Keratinocyte (primary cell): ENCODE measurements around the gene PLCL1. TPM values are rescaled to one million over a fixed set of nuclear protein-coding genes. Genes with fewer than 3 reads are reported as not detected.

Experiments used
- DNase-seq: peaks from one replicate; pipeline ENCODE4 v3.0.0-alpha.2; 2011; ENCODE audit warnings: low read depth, missing footprints, low spot score
- FAIRE-seq: peaks from 2 replicates; lab custom pipeline; 2011; peaks lifted over from hg19 to GRCh38; lab: Jason Lieb, UNC
- H2AFZ ChIP-seq: 2 replicates; pipeline ENCODE4 v1.6.0; 2012; ENCODE audit warnings: low read length, control low read depth, inconsistent platforms; ENCODE audit not compliant: control insufficient read depth
- H3K27ac ChIP-seq: 2 replicates; pipeline ENCODE4 v1.5.1; 2011; ENCODE audit warnings: low read length; ENCODE audit not compliant: control insufficient read depth, insufficient read depth
- H3K27me3 ChIP-seq: 3 replicates; pipeline ENCODE4 v1.6.0; 2011; ENCODE audit warnings: low read length; ENCODE audit not compliant: control insufficient read depth, insufficient read depth; ENCODE audit errors: extremely low read depth
- H3K36me3 ChIP-seq, 2 experiments: 2 replicates in 1 of 2; 3 replicates in 1 of 2; pipeline ENCODE4 v1.5.1; 2011; ENCODE audit warnings: low read length in 2 of 2, mild to moderate bottlenecking in 1 of 2; ENCODE audit not compliant: control insufficient read depth in 2 of 2, insufficient read depth in 2 of 2; ENCODE audit errors: extremely low read depth in 1 of 2
- H3K4me1 ChIP-seq: 3 replicates; pipeline ENCODE4 v1.5.1; 2011; ENCODE audit warnings: low read length; ENCODE audit not compliant: control insufficient read depth, insufficient read depth; ENCODE audit errors: extremely low read depth
- H3K4me2 ChIP-seq: 3 replicates; pipeline ENCODE4 v1.6.0; 2011; ENCODE audit warnings: low read depth, low read length; ENCODE audit not compliant: control insufficient read depth, insufficient read depth; ENCODE audit errors: extremely low read depth
- H3K4me3 ChIP-seq, 3 experiments: fragments of 200-600 bp in 1 of 3; sonication (generic) in 1 of 3; 2 replicates in 2 of 3; 3 replicates in 1 of 3; pipeline ENCODE4 v1.5.1; 2011 to 2016; ENCODE audit warnings: low read length in 3 of 3, mild to moderate bottlenecking in 3 of 3, control low read depth in 2 of 3, inconsistent platforms in 1 of 3, low read depth in 1 of 3, mixed read lengths in 1 of 3, mixed run types in 1 of 3, moderate library complexity in 1 of 3; ENCODE audit not compliant: control insufficient read depth in 2 of 3, insufficient read depth in 2 of 3; ENCODE audit errors: extremely low read depth in 1 of 3
- H3K79me2 ChIP-seq: 2 replicates; pipeline ENCODE4 v1.6.0; 2012; ENCODE audit warnings: low read length; ENCODE audit not compliant: control insufficient read depth, insufficient read depth
- H3K9ac ChIP-seq: 3 replicates; pipeline ENCODE4 v1.6.0; 2011; ENCODE audit warnings: low read length; ENCODE audit not compliant: control insufficient read depth, insufficient read depth; ENCODE audit errors: extremely low read depth
- H3K9me1 ChIP-seq: 3 replicates; pipeline ENCODE4 v1.6.0; 2011; ENCODE audit warnings: low read length; ENCODE audit not compliant: control insufficient read depth, insufficient read depth; ENCODE audit errors: extremely low read depth
- H3K9me3 ChIP-seq: 2 replicates; pipeline ENCODE4 v1.5.1; 2012; ENCODE audit warnings: low read depth, low read length; ENCODE audit not compliant: control insufficient read depth
- H4K20me1 ChIP-seq: 3 replicates; pipeline ENCODE4 v1.6.0; 2011; ENCODE audit warnings: low read length; ENCODE audit not compliant: control insufficient read depth, insufficient read depth; ENCODE audit errors: extremely low read depth
- CTCF ChIP-seq, 3 experiments: IDR thresholded peaks in 1 of 3; conservative IDR thresholded peaks in 1 of 3; optimal IDR thresholded peaks in 1 of 3; 2 replicates in 2 of 3; 3 replicates in 1 of 3; pipeline versions ENCODE3 to v1.5.1; 2011; ENCODE audit warnings: low read length in 3 of 3, mild to moderate bottlenecking in 3 of 3, moderate library complexity in 2 of 3, control low read depth in 1 of 3, inconsistent platforms in 1 of 3; ENCODE audit not compliant: insufficient read depth in 2 of 3; ENCODE audit errors: extremely low read depth in 1 of 3
- EZH2 ChIP-seq: IDR thresholded peaks from one replicate; pipeline ENCODE4 v1.6.1; 2012; ENCODE audit warnings: inconsistent platforms, mild to moderate bottlenecking, low read length, moderate library complexity
- dilution Hi-C: fragments of 300-500 bp; cut with MboI; formaldehyde crosslinking; loops from one replicate; pipeline ENCODE4 v1.7.0; 2020; ENCODE audit warnings: low sequenced_read_pairs; ENCODE audit not compliant: extremely low pct_ligation_motif_present
- polyA plus RNA-seq, 5 experiments: library from polyadenylated mRNA; depleted of rRNA in 3 of 5; stranded (reverse) in 3 of 5; stranded (forward) in 1 of 5; unstranded in 1 of 5; fragments of >200 nt; gene quantifications; 1 replicate in 1 of 5; 2 replicates in 3 of 5; 3 replicates in 1 of 5; pipeline versions ENCODE4 v1.2.1 to v1.2.3, GENCODE V29; 2011 to 2012; ENCODE audit warnings: missing spikeins in 2 of 5, low read depth in 1 of 5, low replicate concordance in 1 of 5

PLCL1 gene
- polyA plus RNA-seq, 1 donor (not counting 4 experiments of a cell fraction or from before 2014, with no cell fraction given) = 0.01 TPM

- H3K9me1 ChIP-seq = no peaks in the 10 kb centered on the region
- H4K20me1 ChIP-seq = no peaks in the 10 kb centered on the region
- FAIRE-seq = no peak
- no peaks in the 10 kb centered on the region for H3K79me2 ChIP-seq
- H3K36me3 ChIP-seq = no peaks in the 10 kb centered on the region
- dilution Hi-C loops = no loop called here
- no peak overlapping the region for H2AFZ ChIP-seq
- TF ChIP-seq CTCF (optimal IDR thresholded peaks at IDR 0.05 in 1 of 3, IDR thresholded peaks at IDR 0.05 in 1 of 3, conservative IDR thresholded peaks at IDR 0.05 in 1 of 3; ENCODE audit: extremely low read depth in 1 of 3, insufficient read depth in 2 of 3, low read length in 3 of 3) (no peak), EZH2 (no peak)
- DNase-seq = no peak
- no peaks in the 10 kb centered on the region for H3K27me3 ChIP-seq
- no peak overlapping the region for H3K9ac ChIP-seq
- no peak overlapping the region for H3K4me3 ChIP-seq
- no peaks in the 10 kb centered on the region for H3K9me3 ChIP-seq
- no peaks in the 10 kb centered on the region for H3K4me1 ChIP-seq
- no peak overlapping the region for H3K27ac ChIP-seq
- H3K4me2 ChIP-seq = no peak overlapping the region
These were observed 79.9 kb downstream of the PLCL1 start for GRCh38 chr2:197884252-197884651.

- Histone ChIP-seq H3K27me3 (no peaks in the 10 kb centered on the region), H3K9me3 (no peaks in the 10 kb centered on the region), H3K79me2 (no peaks in the 10 kb centered on the region), H3K36me3 (no peaks in the 10 kb centered on the region), H3K4me1 (no peaks in the 10 kb centered on the region), H3K4me2 (no peak overlapping the region), H3K9ac (no peak overlapping the region), H3K27ac (no peak overlapping the region), H3K4me3 (no peak overlapping the region), H4K20me1 (no peaks in the 10 kb centered on the region), H3K9me1 (no peaks in the 10 kb centered on the region), H2AFZ (no peak overlapping the region)
- dilution Hi-C loops = no loop called here
- TF ChIP-seq CTCF (optimal IDR thresholded peaks at IDR 0.05 in 1 of 3, IDR thresholded peaks at IDR 0.05 in 1 of 3, conservative IDR thresholded peaks at IDR 0.05 in 1 of 3; ENCODE audit: extremely low read depth in 1 of 3, insufficient read depth in 2 of 3, low read length in 3 of 3) = no peak
- no peak for TF ChIP-seq EZH2
- no peak for FAIRE-seq
- no peak for DNase-seq
These were observed 80.7 kb downstream of the PLCL1 start for GRCh38 chr2:197885126-197885525.
